GDM1 (cell line): ENCODE measurements around the gene SLC16A5.
"Not testable (repeated sequence)": the region's sequence is repeated elsewhere in the genome, so short reads cannot be mapped to it uniquely, and the experiment has no call there.

Source experiments
- DNase-seq: peaks from one replicate; lab custom pipeline; 2025; lab: John Stamatoyannopoulos, UW

Gene SLC16A5

DNA sequence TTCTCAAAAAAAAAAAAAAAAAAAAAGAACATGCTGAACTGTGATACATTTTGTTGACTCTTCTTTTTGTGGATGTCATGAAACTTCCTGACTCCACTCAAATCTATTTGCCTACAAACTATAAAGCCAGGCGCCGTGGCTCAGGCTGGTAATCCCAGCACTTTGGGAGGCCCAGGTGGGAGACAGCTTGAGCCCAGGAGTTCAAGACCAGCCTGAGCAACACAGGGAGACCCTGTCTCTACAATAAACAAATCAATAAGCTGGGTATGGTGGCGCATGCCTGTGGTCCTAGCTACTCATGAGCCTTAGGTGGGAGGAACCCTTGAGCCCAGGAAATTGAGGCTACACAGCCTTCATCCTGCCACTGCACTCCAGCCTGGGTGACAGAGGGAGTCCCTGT is 45.2 kb downstream of the SLC16A5 start:
- no peak for DNase-seq

DNA sequence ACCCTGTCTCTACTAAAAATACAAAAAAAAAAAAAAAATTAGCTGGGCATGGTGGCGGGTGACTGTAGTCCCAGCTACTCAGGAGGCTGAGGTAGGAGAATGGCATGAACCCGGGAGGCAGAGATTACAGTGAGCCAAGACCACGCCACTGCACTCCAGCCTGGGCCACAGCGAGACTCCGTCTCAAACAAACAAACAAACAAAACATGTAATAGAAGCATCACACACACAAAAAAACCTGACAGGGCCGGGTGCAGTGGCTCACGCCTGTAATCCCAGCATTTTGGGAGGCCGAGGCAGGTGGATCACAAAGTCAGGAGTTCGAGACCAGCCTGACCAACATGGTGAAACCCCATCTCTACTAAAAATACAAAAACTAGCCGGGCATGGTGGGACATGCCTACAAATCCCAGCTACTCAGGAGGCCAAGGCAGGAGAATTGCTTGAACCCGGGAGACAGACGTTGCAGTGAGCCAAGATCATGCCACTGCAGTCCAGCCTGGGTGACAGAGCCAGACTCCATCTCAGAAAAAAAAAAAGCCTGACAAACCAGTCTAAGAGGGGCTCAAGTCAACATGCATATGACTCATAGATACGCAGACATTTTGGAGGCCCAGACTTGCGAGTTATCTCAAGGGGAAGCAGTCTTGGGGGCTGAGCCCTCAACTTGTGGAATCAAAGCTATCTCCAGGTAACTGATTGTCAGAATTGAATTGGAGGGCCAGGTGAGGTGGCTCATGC is 46.0 kb downstream of the SLC16A5 start:
- DNase-seq, result not testable (repeated sequence)

DNA sequence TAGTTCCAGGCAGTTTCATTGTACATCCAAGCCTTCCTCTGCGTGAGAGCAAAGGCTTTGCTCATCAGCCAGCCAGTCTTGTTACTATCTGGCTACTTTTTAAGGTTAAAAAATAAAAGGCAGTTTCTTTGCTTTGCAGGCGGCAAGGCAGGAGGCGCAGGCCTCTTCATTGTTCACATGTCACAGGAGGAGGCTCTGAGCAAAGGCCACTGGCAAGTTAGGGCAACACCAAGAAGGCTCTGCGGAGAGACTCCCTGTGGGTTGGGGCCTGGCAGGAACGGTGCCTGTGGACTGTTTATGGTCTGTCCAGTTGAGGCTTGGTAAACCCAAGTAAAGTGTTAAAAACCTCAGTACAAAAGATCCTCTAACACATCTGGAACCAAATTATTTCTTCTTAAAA is 47.7 kb downstream of the SLC16A5 start:
- DNase-seq, result no peak

DNA sequence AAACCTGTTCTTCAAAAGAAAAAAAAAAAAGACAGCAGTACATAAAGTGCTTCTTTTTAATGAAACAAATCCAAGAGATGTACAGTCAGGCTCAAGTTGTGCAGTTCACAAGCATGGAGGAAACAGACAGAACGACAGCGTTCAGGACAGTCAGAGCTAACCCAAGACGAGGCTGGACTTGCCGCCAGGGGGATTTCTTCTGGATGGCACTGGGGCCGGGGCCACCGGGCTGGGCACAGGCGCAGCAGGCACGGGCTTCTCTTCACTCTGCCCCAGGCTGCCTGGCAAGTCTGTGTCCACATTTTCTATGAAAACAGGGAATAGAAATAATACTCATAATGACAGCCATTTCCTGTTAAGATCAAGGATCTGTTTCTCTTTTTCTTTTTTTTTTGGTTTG is 48.2 kb downstream of the SLC16A5 start:
- DNase-seq, result no peak

DNA sequence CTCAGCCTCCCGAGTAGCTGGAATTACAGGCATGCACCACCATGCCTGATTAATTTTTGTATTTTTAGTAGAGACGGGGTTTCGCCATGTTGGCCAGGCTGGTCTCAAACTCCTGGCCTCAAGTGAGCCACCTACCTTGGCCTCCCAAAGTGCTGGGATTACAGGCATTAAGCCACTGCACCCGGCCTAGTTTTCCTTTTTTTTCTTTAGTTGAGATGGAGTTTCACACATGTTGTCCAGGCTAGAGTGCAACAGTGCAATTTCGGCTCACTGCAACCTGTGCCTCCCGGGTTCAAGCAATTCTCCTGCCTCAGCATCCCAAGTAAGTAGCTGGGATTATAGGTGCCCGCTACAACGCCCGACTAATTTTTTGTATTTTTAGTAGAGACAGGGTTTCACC is 50.0 kb downstream of the SLC16A5 start:
- DNase-seq, result not testable (repeated sequence)

DNA sequence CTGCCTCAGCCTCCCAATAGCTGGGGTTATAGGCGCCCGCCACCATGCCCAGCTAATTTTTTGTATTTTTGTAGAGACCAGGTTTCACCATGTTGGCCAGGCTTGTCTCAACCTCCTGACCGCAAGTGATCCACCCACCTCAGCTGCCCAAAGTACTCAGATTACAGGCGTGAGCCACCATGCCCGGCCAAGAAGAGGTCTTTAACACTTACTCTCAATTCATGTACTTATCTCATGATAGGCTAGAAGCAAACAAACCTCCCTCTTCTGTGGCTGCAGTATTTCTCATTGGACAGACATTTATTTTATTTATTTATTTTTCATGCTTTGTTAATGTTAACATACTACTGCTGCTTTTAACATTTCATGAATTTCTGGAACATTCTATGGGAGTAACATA is 50.8 kb downstream of the SLC16A5 start:
- DNase-seq, result no peak

DNA sequence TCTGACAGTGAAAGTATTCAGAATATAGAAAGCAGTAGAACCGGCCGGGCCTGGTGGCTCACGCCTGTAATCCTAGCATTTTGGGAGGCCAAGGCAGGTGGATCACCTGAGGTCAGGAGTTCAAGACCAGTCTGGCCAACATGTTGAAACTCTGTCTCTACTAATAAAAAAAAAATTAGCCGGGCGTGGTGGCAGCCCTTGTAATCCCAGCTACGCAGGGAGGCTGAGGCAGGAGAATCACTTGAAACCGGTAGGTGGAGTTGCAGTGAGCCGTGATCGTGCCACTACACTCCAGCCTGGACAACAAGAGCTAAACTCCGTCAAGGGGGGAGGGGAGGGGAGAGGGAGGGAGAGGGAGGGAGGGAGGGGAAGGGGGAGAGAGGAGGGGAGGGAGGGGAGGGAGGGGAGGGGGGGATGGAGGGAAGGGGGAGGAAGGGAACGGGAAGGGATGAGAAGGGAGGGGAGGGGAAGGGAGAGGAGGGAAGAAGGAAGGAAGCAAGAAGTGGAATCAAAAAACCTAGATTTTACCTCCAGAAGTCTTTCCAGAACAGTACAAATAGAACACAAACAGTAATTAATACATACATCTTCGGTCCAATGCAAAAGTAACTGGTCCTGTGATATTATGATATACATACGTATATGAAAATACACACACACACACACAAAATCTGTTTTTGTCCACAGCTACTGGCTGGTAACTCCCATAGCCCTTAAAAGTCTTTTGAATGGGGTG is 54.6 kb downstream of the SLC16A5 start:
- no peak for DNase-seq

DNA sequence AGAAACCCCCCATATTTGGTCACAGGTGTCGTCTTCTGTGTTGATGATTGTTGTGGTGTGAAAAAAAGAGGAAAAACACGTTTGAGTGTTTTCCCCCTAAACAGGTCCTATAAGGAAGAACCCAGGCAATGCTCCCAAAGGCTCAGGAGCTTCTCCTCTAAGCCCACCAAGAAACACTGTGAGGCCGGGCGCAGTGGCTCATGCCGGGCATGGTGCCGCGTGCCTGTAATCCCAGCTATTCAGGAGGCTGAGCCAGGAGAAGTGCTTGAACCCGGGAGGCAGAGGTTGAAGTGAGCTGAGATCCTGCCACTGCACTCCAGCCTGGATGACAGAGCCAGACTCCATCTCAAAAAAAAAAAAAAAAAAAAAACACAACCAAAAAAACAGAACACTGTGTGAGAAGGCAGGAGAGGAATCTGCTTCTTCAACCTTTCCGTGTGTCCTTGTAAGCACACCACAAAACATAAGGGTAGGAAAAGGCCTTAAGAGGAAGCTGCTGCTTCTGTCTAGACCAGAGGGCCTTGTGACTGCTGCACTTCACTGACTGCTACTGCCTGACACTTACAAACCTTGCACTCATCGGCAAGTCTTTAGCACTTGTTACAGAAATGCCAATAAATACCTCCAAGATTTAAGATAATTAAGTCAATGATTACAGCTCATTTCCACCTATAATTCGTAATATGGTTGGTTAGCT is 57.2 kb downstream of the SLC16A5 start:
- no peak for DNase-seq

DNA sequence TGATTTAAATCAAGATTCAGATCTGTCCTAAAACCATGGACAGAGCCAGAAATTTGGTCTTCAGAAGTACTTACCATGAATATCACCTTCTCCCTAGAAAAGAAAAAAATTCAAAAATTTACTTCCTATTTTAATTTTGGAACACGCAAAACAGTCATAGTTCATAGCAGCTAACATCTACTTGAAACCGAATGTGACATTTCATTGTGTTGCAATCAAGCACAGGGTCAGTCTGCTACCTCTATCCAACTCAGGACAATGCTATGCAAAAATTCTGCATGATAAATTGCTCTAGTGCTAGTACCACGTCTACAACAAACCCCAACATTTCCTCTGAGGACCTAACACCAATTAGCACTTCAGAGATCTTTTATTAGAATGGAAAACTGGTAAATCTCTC is 58.8 kb downstream of the SLC16A5 start:
- DNase-seq, result no peak

DNA sequence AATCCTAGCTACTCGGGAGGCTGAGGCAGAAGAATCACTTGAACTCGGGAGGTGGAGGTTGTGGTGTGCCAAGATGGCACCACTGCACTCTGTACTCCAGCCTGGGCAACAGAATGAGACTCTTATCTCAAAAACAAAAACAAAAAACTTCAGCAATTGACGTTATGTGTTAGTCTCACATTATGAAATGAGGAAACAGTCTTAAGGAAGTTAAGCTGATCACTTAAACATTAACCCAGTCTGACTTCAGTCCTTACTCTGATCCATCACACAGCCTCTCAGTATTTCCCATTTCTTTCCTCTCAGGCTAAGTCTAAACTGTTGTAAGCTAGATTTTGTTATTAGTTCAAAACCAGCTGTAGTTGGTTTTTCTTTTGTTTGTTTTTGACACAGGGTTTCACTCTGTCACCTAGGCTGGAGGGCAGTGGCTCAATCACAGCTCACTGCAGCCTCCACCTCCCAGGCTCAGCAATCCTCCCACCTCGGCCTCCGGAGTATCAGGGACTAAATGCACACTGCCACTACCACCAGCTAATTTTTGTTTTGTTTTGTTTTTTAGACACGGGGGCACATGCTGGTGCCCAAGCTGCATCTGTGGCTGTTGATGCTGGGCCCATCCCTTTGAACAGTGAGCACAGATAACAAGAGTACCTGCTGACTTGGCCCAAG is 60.3 kb downstream of the SLC16A5 start:
- DNase-seq, result no peak

DNA sequence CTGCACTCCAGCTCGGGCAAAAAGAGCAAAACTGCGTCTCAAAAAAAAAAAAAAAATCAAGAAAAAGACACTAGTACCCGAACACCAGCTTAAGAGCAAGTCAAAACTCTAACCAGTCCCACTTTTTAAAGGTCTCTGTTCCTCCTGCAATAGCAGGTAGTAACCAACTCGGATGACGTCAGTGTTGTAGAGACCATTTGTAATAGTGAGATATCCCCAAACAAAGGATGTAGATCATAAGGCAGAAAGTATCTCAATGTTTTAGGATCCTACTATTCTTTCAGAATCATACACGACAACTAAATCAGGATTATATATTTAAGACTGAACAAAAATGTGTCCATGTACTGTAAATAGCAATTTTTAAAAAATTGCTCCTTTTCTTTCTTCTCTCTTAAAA is 64.2 kb downstream of the SLC16A5 start:
- no peak for DNase-seq

DNA sequence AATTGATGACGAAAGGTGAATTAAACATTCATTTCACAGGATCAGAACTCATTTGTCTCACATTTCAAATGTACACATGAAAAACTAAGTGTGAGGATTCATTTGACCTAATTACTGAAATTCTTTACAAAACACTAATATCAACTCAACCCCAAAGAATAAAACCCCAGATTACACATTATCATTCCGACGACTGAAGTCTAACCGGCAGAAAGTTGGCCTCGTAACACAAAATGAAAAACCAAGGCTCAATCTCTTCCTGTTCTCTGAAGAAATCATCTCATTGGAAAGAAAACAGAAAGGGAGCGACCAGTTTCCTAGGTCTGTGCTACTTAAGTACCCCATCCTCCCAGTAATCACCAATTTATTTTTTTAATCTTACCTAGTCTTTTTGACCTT is 64.8 kb downstream of the SLC16A5 start:
- DNase-seq, result no peak

DNA sequence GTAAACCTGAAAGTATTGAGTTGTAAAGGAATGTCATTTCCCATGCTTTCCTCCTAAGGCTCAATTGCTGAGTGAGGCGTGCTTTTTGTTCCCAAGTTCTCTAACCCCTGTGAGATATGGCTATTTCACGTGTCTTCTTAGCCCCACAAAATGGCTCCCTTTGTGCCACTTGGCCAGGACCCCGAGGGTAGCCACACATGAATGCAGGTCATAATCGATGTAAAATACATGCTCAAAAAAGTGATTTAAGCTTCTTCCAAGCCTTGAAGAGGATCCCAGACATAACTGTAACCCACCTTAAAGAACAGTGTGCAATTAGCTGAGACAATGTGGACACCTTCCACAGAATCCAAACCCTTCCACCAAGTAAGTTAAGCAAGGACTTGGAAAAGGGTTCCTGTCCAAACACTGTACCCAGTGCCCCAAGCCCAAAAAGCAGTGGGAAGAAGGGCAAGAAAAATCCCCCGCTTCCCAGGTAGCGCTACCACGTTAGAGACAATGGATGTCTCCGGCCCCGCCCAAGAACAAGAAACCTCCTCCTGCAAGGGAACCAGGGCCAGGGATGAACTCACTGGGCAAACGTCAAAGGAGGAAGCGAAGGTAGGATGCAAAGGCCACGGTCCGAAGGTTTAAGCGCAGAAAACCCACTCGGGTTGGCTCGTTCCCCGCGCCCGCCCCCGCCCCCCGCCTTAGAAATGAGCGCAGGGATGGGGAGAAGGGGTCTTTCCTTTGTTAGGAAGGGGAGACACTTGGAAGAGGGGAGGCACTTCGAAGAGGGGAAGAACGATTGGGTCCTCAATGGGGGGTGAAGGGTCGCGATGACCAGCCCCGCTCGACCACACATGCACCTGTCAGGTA is 65.4 kb downstream of the SLC16A5 start:
- DNase-seq, result no peak

DNA sequence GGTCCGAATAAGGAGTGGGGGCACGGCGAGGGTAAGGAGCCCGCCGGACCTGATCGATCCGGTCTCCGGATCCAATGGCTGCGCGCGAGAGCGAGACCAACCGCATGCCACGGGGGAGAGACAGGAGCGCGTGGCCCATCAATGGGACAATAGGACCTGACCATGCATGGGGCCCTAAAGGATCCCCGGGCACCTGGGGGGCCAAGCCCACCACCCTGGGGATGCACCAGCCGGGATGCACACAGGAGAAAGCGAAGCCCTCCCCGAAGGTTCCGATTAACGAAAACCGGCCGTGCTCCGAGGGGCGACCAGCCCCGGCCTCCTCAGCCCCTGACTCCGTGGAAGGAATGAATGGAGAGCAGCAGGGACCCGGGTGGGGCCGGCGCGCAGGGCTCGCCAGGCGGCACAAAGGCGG is 66.0 kb downstream of the SLC16A5 start:
- no peak for DNase-seq

DNA sequence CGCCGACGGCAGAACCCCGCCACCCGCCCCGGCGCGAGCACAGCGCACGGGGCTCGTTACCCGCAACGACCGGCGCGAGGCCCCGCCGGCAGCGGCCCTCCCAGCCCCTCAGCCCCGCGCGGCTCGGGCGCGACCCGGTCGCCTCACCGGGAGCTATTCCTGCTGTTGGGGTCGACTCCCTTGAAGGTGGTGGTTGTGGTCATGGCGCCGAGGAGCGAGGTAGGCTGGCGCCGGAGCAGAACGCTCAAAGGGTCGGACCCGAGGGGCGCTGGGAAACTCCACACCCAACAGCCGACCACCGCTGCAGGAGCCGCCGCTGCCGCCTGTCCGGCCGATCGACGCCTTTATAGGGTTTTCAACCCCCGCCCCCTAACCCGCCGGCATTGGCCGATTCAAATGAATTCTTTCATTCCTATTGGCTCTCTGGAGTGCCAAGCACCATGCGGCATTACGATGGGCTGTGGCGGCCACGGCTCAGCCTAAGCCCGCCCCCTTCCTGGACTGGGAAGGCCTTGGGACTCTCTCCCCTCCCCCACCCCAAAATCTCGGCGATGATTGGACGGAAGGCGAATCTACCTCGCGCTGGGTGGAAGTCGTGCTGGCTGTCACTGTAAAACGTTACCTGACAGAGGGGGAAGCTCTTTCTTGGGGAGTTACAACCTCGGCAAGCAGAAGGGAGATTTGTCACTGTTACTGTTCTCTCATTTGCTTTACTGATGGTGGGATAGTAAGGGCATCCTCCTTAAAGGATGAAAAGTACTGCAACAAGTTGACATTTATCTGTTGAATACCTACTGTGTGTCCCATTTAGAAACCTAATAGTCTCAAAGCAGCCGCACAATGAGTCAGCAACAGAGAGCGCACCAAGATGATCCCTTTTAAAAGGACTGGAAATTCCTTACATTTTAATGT is 66.7 kb downstream of the SLC16A5 start, which contains the start of gene JPT1:
JPT1 (minus strand) TSS at position 318 of the 912 bp plus-strand sequence; CDS start at position 203, 115 bp downstream.
- DNase-seq, result peak; percentile 98

DNA sequence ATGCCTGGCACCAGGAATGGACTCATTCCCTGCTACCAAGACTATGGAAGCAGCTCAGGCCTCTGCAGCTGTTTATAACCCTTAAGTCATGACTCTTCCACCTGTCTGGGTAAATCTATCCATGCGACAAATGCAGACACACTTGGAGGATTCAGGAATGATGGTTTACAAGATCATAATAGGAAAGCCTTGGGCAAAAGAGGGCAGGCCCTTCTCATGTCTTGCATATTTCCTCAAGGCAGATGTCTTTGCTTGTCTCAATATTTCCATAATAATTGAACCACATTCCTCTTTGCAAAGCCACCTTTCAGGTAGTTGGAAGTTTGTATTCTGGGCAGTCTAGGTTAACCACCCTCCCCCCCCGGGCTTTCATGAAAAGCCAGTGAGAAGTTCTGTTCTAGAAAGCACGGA is 67.4 kb downstream of the SLC16A5 start:
- no peak for DNase-seq
